ENCODE data around the gene MYO5B. TPM values are rescaled to one million over a fixed set of nuclear protein-coding genes. Genes with fewer than 3 reads are reported as not detected.

MYO5B gene
- total and polyA plus RNA-seq, 9 of the 15 experiments (the other 6 are each of a cell fraction or from before 2014, with no cell fraction given), result 0.07 to 0.42 (median 0.28) TPM

- Histone ChIP-seq H3K9me3 (replicated peaks; ENCODE audit: control insufficient read depth, insufficient read depth, low read depth, low read length) (no peaks in the 10 kb centered on the region), H3K27me3 (ENCODE audit: control insufficient read depth in 2 of 2, insufficient read depth in 2 of 2, low read length in 2 of 2) (no peaks in the 10 kb centered on the region; a peak in 1 of 5 replicates), H4K20me1 (replicated peaks; ENCODE audit: control insufficient read depth, insufficient read depth, low read length) (no peaks in the 10 kb centered on the region), H3K4me1 (replicated peaks in 1 of 2; ENCODE audit: control insufficient read depth in 2 of 2, insufficient read depth in 2 of 2, low read length in 2 of 2) (no peaks in the 10 kb centered on the region), H3K9ac (ENCODE audit: insufficient read depth in 1 of 2, low read depth in 2 of 2, low read length in 2 of 2) (no peak overlapping the region), H3K4me3 (no peak overlapping the region), H3K79me2 (ENCODE audit: control insufficient read depth, insufficient read depth, low read length) (no peaks in the 10 kb centered on the region), H3K9me1 (ENCODE audit: control insufficient read depth, insufficient read depth, low read length) (no peaks in the 10 kb centered on the region), H3K36me3 (ENCODE audit: control insufficient read depth, insufficient read depth, low read length) (no peaks in the 10 kb centered on the region), H3K4me2 (ENCODE audit: insufficient read depth, low read length) (no peak overlapping the region), H2AFZ (ENCODE audit: low read depth, low read length) (no peak overlapping the region), H3K27ac (ENCODE audit: extremely low read depth, low read depth, low read length) (no peak overlapping the region)
- BruUV-seq (replicated peaks), result no TSS peak
- ATAC-seq (no peak), FAIRE-seq (no peak), DNase-seq (ENCODE audit: extremely low read depth in 1 of 4, low spot score in 3 of 4) (no peak)
- CTCF ChIA-PET (ENCODE audit: low intra/inter-chr PET ratio), result no interaction called here
- no peak for TF ChIP-seq GABPB2 (CRISPR knock-in tag; conservative IDR thresholded peaks at IDR 0.05)
- no peak for TF ChIP-seq ZNF444 (CRISPR knock-in tag; IDR thresholded peaks at IDR 0.05)
- TF ChIP-seq EP300 (IDR thresholded peaks at IDR 0.05; ENCODE audit: low read length), result no peak
- no peak for TF ChIP-seq NFE2L1 (tag; IDR thresholded peaks at IDR 0.05; ENCODE audit: borderline replicate concordance, low read depth)
- no peak for TF ChIP-seq FOXP4 (CRISPR knock-in tag; IDR thresholded peaks at IDR 0.05; ENCODE audit: borderline replicate concordance)
- no peak for TF ChIP-seq ZNF282 (CRISPR knock-in tag; IDR thresholded peaks at IDR 0.05)
- TF ChIP-seq EP400 (IDR thresholded peaks at IDR 0.05), result no peak
- TF ChIP-seq MECOM (CRISPR knock-in tag; IDR thresholded peaks at IDR 0.05), result no peak
- no peak for TF ChIP-seq NCOA1 (IDR thresholded peaks at IDR 0.05; ENCODE audit: low read depth)
- no peak for TF ChIP-seq ATF7 (IDR thresholded peaks at IDR 0.05)
- TF ChIP-seq SAFB (IDR thresholded peaks at IDR 0.05; ENCODE audit: borderline replicate concordance, low read depth, low read length), result no peak
- no peak for TF ChIP-seq ZNF3 (CRISPR knock-in tag; IDR thresholded peaks at IDR 0.05)
- POLR2A ChIA-PET, result interaction anchor here (0.5 kb wide), 1 partner anchor 142 kb away, joined by 3 read pairs; no protein-coding TSS in a partner anchor
- in situ Hi-C loops (cut with MboI), result no loop called here
- 0% methylated on average over 3 of the region's 3 CpGs for WGBS (ENCODE audit: insufficient coverage, low coverage, missing lambda C conversion rate)
- intact Hi-C loops (cut with micrococcal nuclease), result no loop called here
These were observed 221.4 kb downstream of the MYO5B start for GRCh38 chr18:49973592-49973991.
